Measurements from ENCODE around the gene BBOF1. TPM values are rescaled to one million over a fixed set of nuclear protein-coding genes. Genes with fewer than 3 reads are reported as not detected.
"Not testable (repeated sequence)": the region's sequence is repeated elsewhere in the genome, so short reads cannot be mapped to it uniquely, and the experiment has no call there.

Gene BBOF1
- total RNA-seq (7.8 TPM), polyA plus RNA-seq (ENCODE audit: insufficient read depth in 1 of 8, insufficient read length in 8 of 8, low replicate concordance in 1 of 8) (1 to 10 TPM; 5.7 to 8.6 (median 6.4) TPM)
- long read RNA-seq, donor 1, result 0 reads
- long read RNA-seq, donor 2, result 0 reads
- long read RNA-seq, donor 3, result 0 reads
- long read RNA-seq, donor 4, partial matches to known transcripts, result 0 of 1 reads
- long read RNA-seq, donor 4, other reads (novel, unspliced or antisense), result 0 of 1 reads
- long read RNA-seq, donor 5, result 0 reads
- long read RNA-seq, donor 6, partial matches to known transcripts, result 0 of 1 reads
- long read RNA-seq, donor 6, other reads (novel, unspliced or antisense), result 0 of 1 reads
- long read RNA-seq, donor 7, result 0 reads
- long read RNA-seq, donor 8, partial matches to known transcripts, result 0 of 1 reads
- long read RNA-seq, donor 8, other reads (novel, unspliced or antisense), result 0 of 1 reads
- long read RNA-seq, donor 9, result 0 reads
- long read RNA-seq, donor 10, partial matches to known transcripts, result 0 of 1 reads
- long read RNA-seq, donor 10, other reads (novel, unspliced or antisense), result 0 of 1 reads
- long read RNA-seq, donor 11, partial matches to known transcripts, result 0 of 1 reads
- long read RNA-seq, donor 11, other reads (novel, unspliced or antisense), result 0 of 1 reads

- H3K9me3 ChIP-seq (replicated peaks; ENCODE audit: control insufficient read depth, low read depth, low read length), result no peaks in the 10 kb centered on the region
- WGBS (ENCODE audit: insufficient coverage), result under 1% methylated on average over 93 of the region's 93 CpGs
- H3K36me3 ChIP-seq (ENCODE audit: control insufficient read depth, insufficient read depth, low read length), result peaks cover 5% of the 10 kb centered on the region
- H3K27me3 ChIP-seq (ENCODE audit: control insufficient read depth, insufficient read depth, low read length), result no peaks in the 10 kb centered on the region
- peak within 1 kb of the TSS; percentile 71 for H3K4me3 ChIP-seq (ENCODE audit: low read length)
- peak; percentile 95 for DNase-seq
- peak within 1 kb of the TSS; percentile 95 for H3K27ac ChIP-seq (ENCODE audit: low read length)
- H3K4me1 ChIP-seq (ENCODE audit: control insufficient read depth, insufficient read depth, low read length), result peaks cover 2% of the 10 kb centered on the region
Observed at GRCh38 chr14:74018586-74019407, at the start of gene BBOF1, which contains the start of gene ENTPD5. Gene BBOF1 (plus strand): TSS chr14:74019349. CDS start chr14:74019479, 130 bp downstream. Gene ENTPD5 (minus strand): TSS chr14:74019288. CDS start chr14:73988102, 31,186 bp downstream.

DNA sequence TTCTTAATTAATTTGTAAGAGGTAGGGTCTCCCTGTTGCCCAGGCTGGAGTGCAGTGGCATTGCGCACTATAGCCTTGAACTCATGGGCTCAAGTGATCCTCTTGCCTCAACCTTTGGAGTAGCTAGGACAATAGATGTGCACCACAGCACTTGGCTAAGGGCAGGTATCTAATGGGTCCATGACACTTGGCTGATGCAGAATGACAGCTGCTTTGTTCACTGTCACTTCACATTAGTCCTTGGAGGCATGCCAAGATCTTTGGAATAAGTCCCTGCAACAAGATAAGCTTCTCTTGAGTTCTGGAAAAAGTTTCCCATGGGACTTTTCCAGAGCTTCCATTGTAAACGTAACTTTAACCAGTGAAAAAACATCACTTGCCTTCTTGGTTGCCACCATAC, 45.7 kb upstream of the BBOF1 start:
- peak overlapping the region; percentile 29 for H3K27ac ChIP-seq (ENCODE audit: low read length)
- 60% methylated on average over 2 of the region's 2 CpGs for WGBS (ENCODE audit: insufficient coverage)
- peaks cover 7% of the 10 kb centered on the region for H3K4me1 ChIP-seq (ENCODE audit: control insufficient read depth, insufficient read depth, low read length)
- no peak overlapping the region for H3K4me3 ChIP-seq (ENCODE audit: low read length)
- H3K9me3 ChIP-seq (replicated peaks; ENCODE audit: control insufficient read depth, low read depth, low read length), result no peaks in the 10 kb centered on the region
- DNase-seq, result peak; percentile 60
- H3K27me3 ChIP-seq (ENCODE audit: control insufficient read depth, insufficient read depth, low read length), result no peaks in the 10 kb centered on the region
- peaks cover 33% of the 10 kb centered on the region for H3K36me3 ChIP-seq (ENCODE audit: control insufficient read depth, insufficient read depth, low read length)

GRCh38 chr14:73976125-73976524, 43.0 kb upstream of the BBOF1 start:
- Histone ChIP-seq H3K9me3 (replicated peaks; ENCODE audit: control insufficient read depth, low read depth, low read length) (no peaks in the 10 kb centered on the region), H3K4me1 (ENCODE audit: control insufficient read depth, insufficient read depth, low read length) (peaks cover 7% of the 10 kb centered on the region), H3K27ac (ENCODE audit: low read length) (no peak overlapping the region), H3K36me3 (ENCODE audit: control insufficient read depth, insufficient read depth, low read length) (peaks cover 29% of the 10 kb centered on the region), H3K27me3 (ENCODE audit: control insufficient read depth, insufficient read depth, low read length) (no peaks in the 10 kb centered on the region), H3K4me3 (ENCODE audit: low read length) (no peak overlapping the region)
- DNase-seq, result no peak
- WGBS (ENCODE audit: insufficient coverage), result 88% methylated on average over 6 of the region's 6 CpGs

- Histone ChIP-seq H3K27ac (ENCODE audit: low read length) (no peak overlapping the region), H3K4me3 (ENCODE audit: low read length) (no peak overlapping the region), H3K36me3 (ENCODE audit: control insufficient read depth, insufficient read depth, low read length) (peaks cover 26% of the 10 kb centered on the region), H3K9me3 (replicated peaks; ENCODE audit: control insufficient read depth, low read depth, low read length) (no peaks in the 10 kb centered on the region), H3K4me1 (ENCODE audit: control insufficient read depth, insufficient read depth, low read length) (peaks cover 7% of the 10 kb centered on the region), H3K27me3 (ENCODE audit: control insufficient read depth, insufficient read depth, low read length) (no peaks in the 10 kb centered on the region)
- WGBS (ENCODE audit: insufficient coverage), result 88% methylated on average over 2 of the region's 4 CpGs
- DNase-seq, result no peak
Observed at GRCh38 chr14:73977896-73978295, 41.3 kb upstream of the BBOF1 start.

DNA sequence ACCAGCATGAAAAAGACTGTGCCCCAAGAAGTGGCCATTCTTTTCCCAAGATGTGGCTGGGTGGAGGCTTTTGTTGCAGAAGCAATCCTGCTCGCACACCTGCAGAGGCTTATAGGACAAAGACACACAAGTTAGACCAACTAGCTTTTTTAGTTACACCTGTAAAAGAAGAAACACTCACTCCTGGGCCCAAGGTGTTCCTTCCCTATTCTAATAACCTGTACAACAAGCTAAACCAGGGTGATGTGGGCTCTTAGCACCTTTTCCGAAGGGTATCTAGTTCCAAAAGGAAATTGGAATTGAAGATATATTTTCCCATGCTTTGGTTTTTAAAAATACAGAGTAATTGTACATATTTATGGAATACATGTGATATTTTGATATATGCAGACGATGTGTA, 31.1 kb upstream of the BBOF1 start:
- WGBS (ENCODE audit: insufficient coverage), result no CpG with 5 or more reads among the region's 3 CpGs
- H3K27ac ChIP-seq (ENCODE audit: low read length), result no peak overlapping the region
- no peaks in the 10 kb centered on the region for H3K4me1 ChIP-seq (ENCODE audit: control insufficient read depth, insufficient read depth, low read length)
- H3K9me3 ChIP-seq (replicated peaks; ENCODE audit: control insufficient read depth, low read depth, low read length), result no peaks in the 10 kb centered on the region
- peaks cover 22% of the 10 kb centered on the region for H3K36me3 ChIP-seq (ENCODE audit: control insufficient read depth, insufficient read depth, low read length)
- no peak overlapping the region for H3K4me3 ChIP-seq (ENCODE audit: low read length)
- no peaks in the 10 kb centered on the region for H3K27me3 ChIP-seq (ENCODE audit: control insufficient read depth, insufficient read depth, low read length)
- DNase-seq, result no peak

- not testable (repeated sequence) for DNase-seq; H3K27me3 ChIP-seq (ENCODE audit: control insufficient read depth, insufficient read depth, low read length); H3K9me3 ChIP-seq (replicated peaks; ENCODE audit: control insufficient read depth, low read depth, low read length); H3K27ac ChIP-seq (ENCODE audit: low read length); H3K4me3 ChIP-seq (ENCODE audit: low read length); H3K4me1 ChIP-seq (ENCODE audit: control insufficient read depth, insufficient read depth, low read length)
- H3K36me3 ChIP-seq (ENCODE audit: control insufficient read depth, insufficient read depth, low read length), result peaks cover 21% of the 10 kb centered on the region
- WGBS (ENCODE audit: insufficient coverage), result 94% methylated on average over 5 of the region's 7 CpGs
Observed at GRCh38 chr14:73988656-73989055, 30.5 kb upstream of the BBOF1 start.

GRCh38 chr14:73991092-73991491, 28.1 kb upstream of the BBOF1 start:
- Histone ChIP-seq H3K4me3 (ENCODE audit: low read length) (no peak overlapping the region), H3K36me3 (ENCODE audit: control insufficient read depth, insufficient read depth, low read length) (peaks cover 17% of the 10 kb centered on the region), H3K9me3 (replicated peaks; ENCODE audit: control insufficient read depth, low read depth, low read length) (no peaks in the 10 kb centered on the region), H3K27me3 (ENCODE audit: control insufficient read depth, insufficient read depth, low read length) (no peaks in the 10 kb centered on the region), H3K4me1 (ENCODE audit: control insufficient read depth, insufficient read depth, low read length) (no peaks in the 10 kb centered on the region), H3K27ac (ENCODE audit: low read length) (no peak overlapping the region)
- no CpG with 5 or more reads among the region's 4 CpGs for WGBS (ENCODE audit: insufficient coverage)
- DNase-seq, result no peak

- WGBS (ENCODE audit: insufficient coverage), result no CpG with 5 or more reads among the region's 7 CpGs
- not testable (repeated sequence) for H3K4me1 ChIP-seq (ENCODE audit: control insufficient read depth, insufficient read depth, low read length); DNase-seq; H3K4me3 ChIP-seq (ENCODE audit: low read length); H3K9me3 ChIP-seq (replicated peaks; ENCODE audit: control insufficient read depth, low read depth, low read length); H3K27ac ChIP-seq (ENCODE audit: low read length); H3K27me3 ChIP-seq (ENCODE audit: control insufficient read depth, insufficient read depth, low read length)
- peaks cover 19% of the 10 kb centered on the region for H3K36me3 ChIP-seq (ENCODE audit: control insufficient read depth, insufficient read depth, low read length)
Observed at GRCh38 chr14:73994926-73995325, 24.2 kb upstream of the BBOF1 start.

DNA sequence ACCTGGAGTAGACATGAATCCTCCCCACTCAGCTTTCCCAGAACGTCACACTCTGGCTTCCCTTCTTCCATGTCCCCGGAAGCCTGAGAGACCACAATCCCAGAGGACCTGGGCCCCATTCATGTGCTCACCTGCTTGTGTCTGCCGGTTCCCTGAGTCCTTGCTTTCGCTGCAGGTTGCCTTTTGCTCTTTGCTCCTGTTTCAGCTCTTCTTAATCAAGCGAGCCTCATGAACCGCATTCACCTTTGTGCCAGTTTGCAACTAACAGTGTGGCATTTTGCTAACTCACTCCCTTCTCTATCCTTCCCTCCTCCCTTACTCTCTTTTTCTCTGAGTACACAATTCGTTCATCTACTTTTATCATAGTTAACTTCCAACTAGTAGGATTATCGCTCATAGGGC, 23.2 kb upstream of the BBOF1 start:
- Histone ChIP-seq H3K4me3 (ENCODE audit: low read length) (no peak overlapping the region), H3K27me3 (ENCODE audit: control insufficient read depth, insufficient read depth, low read length) (no peaks in the 10 kb centered on the region), H3K4me1 (ENCODE audit: control insufficient read depth, insufficient read depth, low read length) (no peaks in the 10 kb centered on the region), H3K36me3 (ENCODE audit: control insufficient read depth, insufficient read depth, low read length) (peaks cover 19% of the 10 kb centered on the region), H3K27ac (ENCODE audit: low read length) (no peak overlapping the region), H3K9me3 (replicated peaks; ENCODE audit: control insufficient read depth, low read depth, low read length) (no peaks in the 10 kb centered on the region)
- WGBS (ENCODE audit: insufficient coverage), result 94% methylated on average over 6 of the region's 8 CpGs
- DNase-seq, result no peak

DNA sequence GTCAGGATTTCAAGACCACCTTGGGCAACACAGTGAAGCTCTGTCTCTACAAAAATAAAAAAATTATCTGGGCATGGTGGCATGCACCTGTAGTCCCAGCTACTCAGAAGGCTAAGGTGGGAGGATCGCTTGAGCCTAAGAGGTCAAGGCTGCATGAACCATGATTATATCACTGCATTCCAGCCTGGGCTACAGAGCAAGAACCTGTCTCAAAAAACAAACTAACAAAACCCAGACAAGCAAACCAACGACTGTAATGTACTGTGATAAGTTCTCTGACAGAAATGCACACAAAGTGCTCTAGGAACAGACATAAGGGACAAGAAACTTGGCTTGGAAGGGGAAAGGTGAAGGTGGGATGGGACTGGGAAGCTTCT, 22.4 kb upstream of the BBOF1 start:
- DNase-seq, result no peak
- Histone ChIP-seq H3K4me1 (ENCODE audit: control insufficient read depth, insufficient read depth, low read length) (no peaks in the 10 kb centered on the region), H3K27ac (ENCODE audit: low read length) (no peak overlapping the region), H3K36me3 (ENCODE audit: control insufficient read depth, insufficient read depth, low read length) (peaks cover 19% of the 10 kb centered on the region), H3K9me3 (replicated peaks; ENCODE audit: control insufficient read depth, low read depth, low read length) (no peaks in the 10 kb centered on the region), H3K27me3 (ENCODE audit: control insufficient read depth, insufficient read depth, low read length) (no peaks in the 10 kb centered on the region), H3K4me3 (ENCODE audit: low read length) (no peak overlapping the region)
- WGBS (ENCODE audit: insufficient coverage), result no CpG with 5 or more reads among the region's 2 CpGs

Measured in muscle of leg (tissue), 16 donors.